Measurements from ENCODE around the gene CAMK4. TPM values are rescaled to one million over a fixed set of nuclear protein-coding genes. Genes with fewer than 3 reads are reported as not detected.

Gene CAMK4
- polyA plus RNA-seq, 4 donors, result 4.2 to 6.1 (median 5.8) TPM

GRCh38 chr5:111228520-111229220 is 4.5 kb downstream of the CAMK4 start:
- DNase-seq (ENCODE audit: low read depth in 4 of 4, low spot score in 2 of 4), result no peak

- DNase-seq (ENCODE audit: low read depth in 4 of 4, low spot score in 2 of 4), result no peak
Observed at GRCh38 chr5:111229221-111229835, 5.1 kb downstream of the CAMK4 start.

GRCh38 chr5:111229871-111230810 is 6.0 kb downstream of the CAMK4 start:
- no peak for DNase-seq (ENCODE audit: low read depth in 4 of 4, low spot score in 2 of 4)

- DNase-seq (ENCODE audit: low read depth in 4 of 4, low spot score in 2 of 4), result no peak
Observed at GRCh38 chr5:111231119-111231518, 6.9 kb downstream of the CAMK4 start.

- DNase-seq (ENCODE audit: low read depth in 4 of 4, low spot score in 2 of 4), result no peak
Observed at GRCh38 chr5:111232311-111233051, 8.3 kb downstream of the CAMK4 start.

- DNase-seq (ENCODE audit: low read depth in 4 of 4, low spot score in 2 of 4), result no peak
Observed at GRCh38 chr5:111233052-111233374, 8.8 kb downstream of the CAMK4 start.

DNA sequence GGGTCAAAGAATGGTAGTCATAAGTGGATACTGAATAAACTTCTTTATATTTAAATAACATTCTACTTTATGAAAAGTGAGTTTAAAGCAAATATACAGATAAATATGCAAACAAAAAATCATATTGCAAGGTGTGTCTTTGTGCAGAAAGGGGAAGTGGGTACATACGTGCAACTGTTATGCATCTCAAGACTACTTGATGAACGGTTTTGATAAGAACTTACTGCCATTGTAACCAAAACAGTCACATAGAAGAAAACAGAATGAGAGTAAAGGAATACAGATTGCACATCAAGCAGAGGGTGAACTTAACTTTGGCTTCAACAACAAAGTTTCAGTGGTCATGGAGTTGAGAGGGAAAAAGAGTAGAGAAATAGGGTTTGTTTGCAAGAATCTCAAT is 9.9 kb downstream of the CAMK4 start:
- no peak for DNase-seq (ENCODE audit: low read depth in 4 of 4, low spot score in 2 of 4)

- DNase-seq (ENCODE audit: low read depth in 4 of 4, low spot score in 2 of 4), result no peak
Observed at GRCh38 chr5:111235635-111236034, 11.5 kb downstream of the CAMK4 start.

DNA sequence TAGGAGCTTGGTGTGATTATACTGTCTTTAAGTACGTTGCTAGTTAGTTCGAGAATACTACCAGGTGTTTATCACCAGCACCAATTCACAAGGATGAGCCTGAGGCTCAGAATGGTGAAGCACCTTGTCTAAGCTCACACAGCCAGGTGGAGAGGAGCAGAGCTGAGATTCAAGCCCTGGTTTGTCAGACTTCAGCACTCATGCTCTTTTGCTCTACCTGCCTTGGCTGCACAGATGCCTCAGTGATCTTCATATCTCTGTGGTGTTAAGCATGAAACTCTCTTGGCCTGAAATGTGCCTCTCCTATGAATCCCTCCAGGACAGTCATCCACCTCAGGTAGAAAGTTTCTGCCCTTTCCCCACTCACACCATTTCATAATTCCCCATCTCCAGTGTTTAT is 12.2 kb downstream of the CAMK4 start:
- DNase-seq (ENCODE audit: low read depth in 4 of 4, low spot score in 2 of 4), result no peak

DNA sequence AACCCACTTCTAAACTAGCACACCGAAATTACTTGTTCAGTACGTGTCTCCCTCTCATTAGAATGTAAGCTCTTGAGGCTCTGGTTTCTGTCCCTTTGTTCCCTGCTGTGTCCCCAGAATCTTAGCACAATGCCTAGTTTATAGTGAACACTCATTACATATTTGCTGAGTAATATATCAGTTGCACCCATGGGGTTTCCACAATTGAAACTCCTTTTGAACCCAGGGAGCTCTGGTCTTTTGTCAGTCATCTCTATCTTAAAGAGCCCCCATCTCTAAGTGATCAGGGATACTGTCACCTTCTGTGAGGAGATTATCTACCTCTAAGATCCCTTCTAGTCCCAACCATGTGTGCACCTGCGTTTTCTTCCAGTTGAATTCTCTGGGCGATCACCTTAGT is 12.8 kb downstream of the CAMK4 start:
- no peak for DNase-seq (ENCODE audit: low read depth in 4 of 4, low spot score in 2 of 4)

GRCh38 chr5:111237470-111237869 is 13.3 kb downstream of the CAMK4 start:
- no peak for DNase-seq (ENCODE audit: low read depth in 4 of 4, low spot score in 2 of 4)

GRCh38 chr5:111238431-111239225 is 14.4 kb downstream of the CAMK4 start:
- no peak for DNase-seq (ENCODE audit: low read depth in 4 of 4, low spot score in 2 of 4)

GRCh38 chr5:111241696-111242095 is 17.5 kb downstream of the CAMK4 start:
- no peak for DNase-seq (ENCODE audit: low read depth in 4 of 4, low spot score in 2 of 4)

GRCh38 chr5:111242606-111243005 is 18.4 kb downstream of the CAMK4 start:
- no peak for DNase-seq (ENCODE audit: low read depth in 4 of 4, low spot score in 2 of 4)

DNA sequence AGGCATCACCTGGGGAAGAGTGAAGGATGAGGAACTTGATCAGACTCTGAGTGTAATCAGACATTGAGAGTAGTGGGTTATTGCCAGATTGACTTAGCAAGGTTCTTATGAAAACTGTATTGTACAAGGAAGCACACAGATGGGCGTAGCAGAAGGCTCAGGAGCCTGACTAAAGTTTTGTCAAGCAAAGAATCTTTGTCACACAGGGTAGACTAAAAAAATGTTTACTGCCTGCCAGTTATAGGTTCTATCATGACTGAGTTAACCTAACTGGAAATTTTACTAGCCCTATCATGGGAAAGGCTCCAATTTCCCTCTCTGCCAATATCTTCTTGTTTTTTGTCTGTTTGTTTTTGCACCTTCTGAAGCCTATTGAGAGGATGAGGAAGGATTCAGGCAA is 19.1 kb downstream of the CAMK4 start:
- DNase-seq (ENCODE audit: low read depth in 4 of 4, low spot score in 2 of 4), result no peak

DNA sequence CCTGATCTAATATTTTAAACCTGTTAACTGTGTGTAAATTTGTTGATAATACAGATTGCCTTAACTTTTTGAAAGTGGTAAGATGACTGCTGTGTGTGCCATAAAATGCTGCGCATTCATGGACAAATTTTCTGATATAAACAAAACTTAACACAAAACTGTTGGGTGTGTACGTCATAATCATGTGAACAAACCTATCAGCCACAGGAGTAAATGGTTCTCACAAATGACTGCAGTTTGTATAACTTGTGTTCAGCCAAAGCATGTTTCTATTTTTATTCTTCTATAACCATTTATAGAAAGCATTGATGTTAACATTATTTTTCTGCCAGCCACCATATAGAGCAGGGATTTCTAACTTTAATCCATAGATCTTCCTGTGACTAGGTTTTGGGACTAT is 21.5 kb downstream of the CAMK4 start:
- DNase-seq (ENCODE audit: low read depth in 4 of 4, low spot score in 2 of 4), result no peak

DNA sequence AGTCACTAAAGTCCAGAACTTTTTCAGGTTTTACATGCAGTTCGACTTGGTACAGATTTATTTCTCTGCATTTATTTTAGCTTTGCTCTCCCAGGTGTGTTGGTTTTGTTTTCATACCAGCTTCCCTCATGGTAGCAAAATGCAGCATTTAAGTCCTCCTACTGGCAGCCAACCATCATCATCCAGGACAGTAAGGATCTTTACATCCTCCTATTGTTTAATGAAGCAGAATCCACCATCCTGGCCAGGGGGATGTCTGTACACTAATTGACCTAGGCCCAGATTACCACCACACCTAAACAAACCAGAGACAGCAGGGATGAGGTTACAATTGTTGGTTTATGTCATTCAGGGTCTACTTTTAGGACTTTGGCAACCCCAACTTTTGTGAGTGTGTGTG is 22.3 kb downstream of the CAMK4 start:
- no peak for DNase-seq (ENCODE audit: low read depth in 4 of 4, low spot score in 2 of 4)

- DNase-seq (ENCODE audit: low read depth in 4 of 4, low spot score in 2 of 4), result no peak
Observed at GRCh38 chr5:111248571-111248970, 24.4 kb downstream of the CAMK4 start.

GRCh38 chr5:111251921-111252320 is 27.7 kb downstream of the CAMK4 start:
- DNase-seq (ENCODE audit: low read depth in 4 of 4, low spot score in 2 of 4), result no peak

Measured in left renal cortex interstitium (tissue), 4 donors.